HepG2 (cell line): ENCODE data around the gene STX4. TPM values are rescaled to one million over a fixed set of nuclear protein-coding genes. Genes with fewer than 3 reads are reported as not detected.

Experiments
- ATF1 ChIP-seq: IDR thresholded peaks from 2 replicates; pipeline ENCODE4 v1.6.1; 2016; ENCODE audit warnings: mild to moderate bottlenecking, control low read depth
- CEBPG ChIP-seq: IDR thresholded peaks from 2 replicates; pipeline ENCODE4 v1.6.1; 2016
- DR1 ChIP-seq: sonication (generic); formaldehyde crosslinking; IDR thresholded peaks from 2 replicates; pipeline ENCODE4 v1.8.0; 2021; ENCODE audit warnings: mild to moderate bottlenecking, missing genetic modification reagents, inconsistent platforms
- FLYWCH1 ChIP-seq: sonication (generic); formaldehyde crosslinking; IDR thresholded peaks from 2 replicates; pipeline ENCODE4 v1.8.1; 2023; ENCODE audit warnings: mild to moderate bottlenecking, missing genetic modification reagents
- GATAD1 ChIP-seq: IDR thresholded peaks from 2 replicates; pipeline ENCODE4 v1.6.1; 2016; ENCODE audit warnings: missing genetic modification reagents, missing compliant biosample characterization
- HNRNPUL1 ChIP-seq: fragments of 200-400 bp; formaldehyde crosslinking; IDR thresholded peaks from 2 replicates; pipeline ENCODE4 v1.6.1; 2017; ENCODE audit warnings: low read depth, mild to moderate bottlenecking, low read length, moderate library complexity
- NFE2L2 ChIP-seq: fragments of 150-350 bp; IDR thresholded peaks from 2 replicates; pipeline ENCODE4 v1.6.1; 2014; ENCODE audit warnings: low read length
- NFKB2 ChIP-seq: sonication (generic); formaldehyde crosslinking; IDR thresholded peaks from 2 replicates; pipeline ENCODE4 v1.4.0; 2020; ENCODE audit warnings: missing genetic modification reagents, borderline replicate concordance
- SIN3A ChIP-seq: IDR thresholded peaks from 2 replicates; pipeline ENCODE4 v1.6.1; 2011; ENCODE audit warnings: low read depth, mild to moderate bottlenecking, control low read depth, low read length, borderline replicate concordance
- TP53 ChIP-seq: sonication (generic); formaldehyde crosslinking; conservative IDR thresholded peaks from 2 replicates; pipeline ENCODE4 v1.4.0; 2020; ENCODE audit warnings: missing genetic modification reagents
- ZNF205 ChIP-seq: IDR thresholded peaks from 2 replicates; pipeline ENCODE4 v1.6.1; 2018; ENCODE audit warnings: missing biosample characterization, missing genetic modification reagents
- ZSCAN12 ChIP-seq: sonication (generic); formaldehyde crosslinking; IDR thresholded peaks from 2 replicates; pipeline ENCODE4 v1.9.0; 2021; ENCODE audit warnings: mild to moderate bottlenecking, missing genetic modification reagents
- polyA plus RNA-seq, 8 experiments: library from polyadenylated mRNA; depleted of rRNA in 3 of 8; stranded (reverse) in 7 of 8; unstranded in 1 of 8; fragments of >200 nt; fragmentation: Illumina TruSeq in 4 of 8; extraction: Trizol in 4 of 8; gene quantifications; 2 replicates each; pipeline versions ENCODE4 v1.2.1 to v1.2.3, GENCODE V29; 2011 to 2016; ENCODE audit warnings: low read depth in 4 of 8, missing spikeins in 1 of 8, mixed read lengths in 1 of 8; ENCODE audit not compliant: insufficient read depth in 1 of 8
- total RNA-seq, 5 experiments: library from RNA; depleted of rRNA; stranded (reverse); fragments of >200 nt; fragmentation: Illumina TruSeq; extraction: Trizol; gene quantifications; 2 replicates each; pipeline ENCODE4 v1.2.3, GENCODE V29; 2016; ENCODE audit warnings: low read depth in 1 of 5
- TF ChIP-seq, protein P1 (sequence below): sonication (generic); formaldehyde crosslinking; conservative IDR thresholded peaks from 2 replicates; pipeline ENCODE4 v1.8.0; 2022; ENCODE audit warnings: low read depth, missing genetic modification reagents
- TF ChIP-seq, protein P2 (sequence below): sonication (generic); formaldehyde crosslinking; IDR thresholded peaks from 2 replicates; pipeline ENCODE4 v1.5.1; 2020; ENCODE audit warnings: mild to moderate bottlenecking, missing genetic modification reagents, moderate library complexity
- TF ChIP-seq, protein P3 (sequence below): sonication (generic); formaldehyde crosslinking; IDR thresholded peaks from 2 replicates; pipeline ENCODE4 v1.5.1; 2020; ENCODE audit warnings: mild to moderate bottlenecking, missing genetic modification reagents, borderline replicate concordance
- TF ChIP-seq, protein P4 (sequence below): sonication (generic); formaldehyde crosslinking; IDR thresholded peaks from 2 replicates; pipeline ENCODE4 v1.4.0; 2020; ENCODE audit warnings: missing genetic modification reagents, mild to moderate bottlenecking, borderline replicate concordance
- TF ChIP-seq, protein P5 (sequence below): sonication (generic); formaldehyde crosslinking; conservative IDR thresholded peaks from 2 replicates; pipeline ENCODE4 v1.4.0; 2020; ENCODE audit warnings: missing genetic modification reagents

STX4 gene
- total and polyA plus RNA-seq, 2 of the 13 experiments (the other 11 are each of a cell fraction or from before 2014, with no cell fraction given), result 29.2 to 34.6 TPM

DNA sequence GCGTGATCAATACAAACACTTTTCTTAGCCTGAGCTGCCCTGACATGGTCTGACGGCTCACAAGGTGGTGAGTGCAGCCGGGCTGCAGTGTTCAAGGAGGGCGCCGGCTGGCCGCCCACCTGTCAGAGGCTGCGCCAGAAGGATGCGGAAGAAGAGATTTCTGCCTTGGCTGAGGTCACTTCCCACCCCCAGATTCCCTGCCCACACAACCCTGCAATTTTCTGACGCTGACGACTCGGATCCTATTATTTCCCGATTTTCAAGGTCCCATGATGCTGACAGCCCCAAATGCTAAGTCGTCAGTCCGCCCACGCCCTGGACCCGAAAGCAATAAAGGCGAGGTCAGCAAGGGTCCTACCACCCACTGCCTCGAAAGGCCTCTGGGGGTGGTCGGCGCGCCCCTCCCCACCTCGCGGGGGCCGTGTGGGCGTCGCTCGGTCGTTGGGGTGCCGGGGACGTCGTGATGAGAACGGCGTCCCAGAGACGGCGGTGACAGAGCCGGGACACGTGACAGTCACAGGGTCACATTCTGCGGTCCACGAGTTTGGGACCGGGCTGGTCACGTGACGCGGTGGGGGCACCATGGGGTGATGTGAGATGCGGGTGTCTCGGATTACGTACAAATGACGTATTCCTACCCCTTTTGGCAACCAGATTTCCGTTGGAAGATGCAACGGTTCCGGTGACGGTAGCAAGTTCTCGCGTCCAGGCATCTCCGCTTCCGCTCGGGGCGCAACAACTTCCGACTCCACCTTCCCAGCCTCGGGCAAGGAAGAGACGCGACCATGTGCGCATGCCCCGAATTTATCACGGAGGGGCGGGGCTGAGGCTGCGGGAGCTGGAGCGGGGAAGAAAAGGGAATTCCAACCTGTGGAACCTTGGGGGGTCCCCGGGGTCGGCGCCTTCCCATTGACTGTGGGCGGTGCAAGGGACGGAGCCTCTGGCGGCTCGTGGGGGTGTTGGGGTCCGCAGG, at the start of gene STX4 (continued):
- TF ChIP-seq, protein P1, sequence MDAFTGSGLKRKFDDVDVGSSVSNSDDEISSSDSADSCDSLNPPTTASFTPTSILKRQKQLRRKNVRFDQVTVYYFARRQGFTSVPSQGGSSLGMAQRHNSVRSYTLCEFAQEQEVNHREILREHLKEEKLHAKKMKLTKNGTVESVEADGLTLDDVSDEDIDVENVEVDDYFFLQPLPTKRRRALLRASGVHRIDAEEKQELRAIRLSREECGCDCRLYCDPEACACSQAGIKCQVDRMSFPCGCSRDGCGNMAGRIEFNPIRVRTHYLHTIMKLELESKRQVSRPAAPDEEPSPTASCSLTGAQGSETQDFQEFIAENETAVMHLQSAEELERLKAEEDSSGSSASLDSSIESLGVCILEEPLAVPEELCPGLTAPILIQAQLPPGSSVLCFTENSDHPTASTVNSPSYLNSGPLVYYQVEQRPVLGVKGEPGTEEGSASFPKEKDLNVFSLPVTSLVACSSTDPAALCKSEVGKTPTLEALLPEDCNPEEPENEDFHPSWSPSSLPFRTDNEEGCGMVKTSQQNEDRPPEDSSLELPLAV (CRISPR knock-in tag), result no peak
- TF ChIP-seq, protein P2, sequence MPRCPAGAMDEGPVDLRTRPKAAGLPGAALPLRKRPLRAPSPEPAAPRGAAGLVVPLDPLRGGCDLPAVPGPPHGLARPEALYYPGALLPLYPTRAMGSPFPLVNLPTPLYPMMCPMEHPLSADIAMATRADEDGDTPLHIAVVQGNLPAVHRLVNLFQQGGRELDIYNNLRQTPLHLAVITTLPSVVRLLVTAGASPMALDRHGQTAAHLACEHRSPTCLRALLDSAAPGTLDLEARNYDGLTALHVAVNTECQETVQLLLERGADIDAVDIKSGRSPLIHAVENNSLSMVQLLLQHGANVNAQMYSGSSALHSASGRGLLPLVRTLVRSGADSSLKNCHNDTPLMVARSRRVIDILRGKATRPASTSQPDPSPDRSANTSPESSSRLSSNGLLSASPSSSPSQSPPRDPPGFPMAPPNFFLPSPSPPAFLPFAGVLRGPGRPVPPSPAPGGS, result peak; percentile 90; the same call in 1 of the 2 replicates
- TF ChIP-seq GATAD1 (CRISPR knock-in tag) (peak; percentile 91), CEBPG (CRISPR knock-in tag) (no peak; the same call in 1 of the 2 replicates), NFE2L2 (no peak), FLYWCH1 (CRISPR knock-in tag) (no peak), ZSCAN12 (no peak), ATF1 (peak; percentile 97), HNRNPUL1 (no peak), NFKB2 (CRISPR knock-in tag) (peak; percentile 85), ZNF205 (CRISPR knock-in tag) (peak; percentile 78), DR1 (CRISPR knock-in tag) (no peak), TP53 (CRISPR knock-in tag) (no peak), SIN3A (peak; percentile 56; the same call in 1 of the 2 replicates)
- TF ChIP-seq, protein P3, sequence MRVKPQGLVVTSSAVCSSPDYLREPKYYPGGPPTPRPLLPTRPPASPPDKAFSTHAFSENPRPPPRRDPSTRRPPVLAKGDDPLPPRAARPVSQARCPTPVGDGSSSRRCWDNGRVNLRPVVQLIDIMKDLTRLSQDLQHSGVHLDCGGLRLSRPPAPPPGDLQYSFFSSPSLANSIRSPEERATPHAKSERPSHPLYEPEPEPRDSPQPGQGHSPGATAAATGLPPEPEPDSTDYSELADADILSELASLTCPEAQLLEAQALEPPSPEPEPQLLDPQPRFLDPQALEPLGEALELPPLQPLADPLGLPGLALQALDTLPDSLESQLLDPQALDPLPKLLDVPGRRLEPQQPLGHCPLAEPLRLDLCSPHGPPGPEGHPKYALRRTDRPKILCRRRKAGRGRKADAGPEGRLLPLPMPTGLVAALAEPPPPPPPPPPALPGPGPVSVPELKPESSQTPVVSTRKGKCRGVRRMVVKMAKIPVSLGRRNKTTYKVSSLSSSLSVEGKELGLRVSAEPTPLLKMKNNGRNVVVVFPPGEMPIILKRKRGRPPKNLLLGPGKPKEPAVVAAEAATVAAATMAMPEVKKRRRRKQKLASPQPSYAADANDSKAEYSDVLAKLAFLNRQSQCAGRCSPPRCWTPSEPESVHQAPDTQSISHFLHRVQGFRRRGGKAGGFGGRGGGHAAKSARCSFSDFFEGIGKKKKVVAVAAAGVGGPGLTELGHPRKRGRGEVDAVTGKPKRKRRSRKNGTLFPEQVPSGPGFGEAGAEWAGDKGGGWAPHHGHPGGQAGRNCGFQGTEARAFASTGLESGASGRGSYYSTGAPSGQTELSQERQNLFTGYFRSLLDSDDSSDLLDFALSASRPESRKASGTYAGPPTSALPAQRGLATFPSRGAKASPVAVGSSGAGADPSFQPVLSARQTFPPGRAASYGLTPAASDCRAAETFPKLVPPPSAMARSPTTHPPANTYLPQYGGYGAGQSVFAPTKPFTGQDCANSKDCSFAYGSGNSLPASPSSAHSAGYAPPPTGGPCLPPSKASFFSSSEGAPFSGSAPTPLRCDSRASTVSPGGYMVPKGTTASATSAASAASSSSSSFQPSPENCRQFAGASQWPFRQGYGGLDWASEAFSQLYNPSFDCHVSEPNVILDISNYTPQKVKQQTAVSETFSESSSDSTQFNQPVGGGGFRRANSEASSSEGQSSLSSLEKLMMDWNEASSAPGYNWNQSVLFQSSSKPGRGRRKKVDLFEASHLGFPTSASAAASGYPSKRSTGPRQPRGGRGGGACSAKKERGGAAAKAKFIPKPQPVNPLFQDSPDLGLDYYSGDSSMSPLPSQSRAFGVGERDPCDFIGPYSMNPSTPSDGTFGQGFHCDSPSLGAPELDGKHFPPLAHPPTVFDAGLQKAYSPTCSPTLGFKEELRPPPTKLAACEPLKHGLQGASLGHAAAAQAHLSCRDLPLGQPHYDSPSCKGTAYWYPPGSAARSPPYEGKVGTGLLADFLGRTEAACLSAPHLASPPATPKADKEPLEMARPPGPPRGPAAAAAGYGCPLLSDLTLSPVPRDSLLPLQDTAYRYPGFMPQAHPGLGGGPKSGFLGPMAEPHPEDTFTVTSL, result no peak
- TF ChIP-seq, protein P4, sequence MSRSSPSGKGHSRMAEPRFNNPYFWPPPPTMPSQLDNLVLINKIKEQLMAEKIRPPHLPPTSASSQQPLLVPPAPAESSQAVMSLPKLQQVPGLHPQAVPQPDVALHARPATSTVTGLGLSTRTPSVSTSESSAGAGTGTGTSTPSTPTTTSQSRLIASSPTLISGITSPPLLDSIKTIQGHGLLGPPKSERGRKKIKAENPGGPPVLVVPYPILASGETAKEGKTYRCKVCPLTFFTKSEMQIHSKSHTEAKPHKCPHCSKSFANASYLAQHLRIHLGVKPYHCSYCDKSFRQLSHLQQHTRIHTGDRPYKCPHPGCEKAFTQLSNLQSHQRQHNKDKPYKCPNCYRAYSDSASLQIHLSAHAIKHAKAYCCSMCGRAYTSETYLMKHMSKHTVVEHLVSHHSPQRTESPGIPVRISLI (CRISPR knock-in tag), result no peak; the same call in 1 of the 2 replicates
- TF ChIP-seq, protein P5, sequence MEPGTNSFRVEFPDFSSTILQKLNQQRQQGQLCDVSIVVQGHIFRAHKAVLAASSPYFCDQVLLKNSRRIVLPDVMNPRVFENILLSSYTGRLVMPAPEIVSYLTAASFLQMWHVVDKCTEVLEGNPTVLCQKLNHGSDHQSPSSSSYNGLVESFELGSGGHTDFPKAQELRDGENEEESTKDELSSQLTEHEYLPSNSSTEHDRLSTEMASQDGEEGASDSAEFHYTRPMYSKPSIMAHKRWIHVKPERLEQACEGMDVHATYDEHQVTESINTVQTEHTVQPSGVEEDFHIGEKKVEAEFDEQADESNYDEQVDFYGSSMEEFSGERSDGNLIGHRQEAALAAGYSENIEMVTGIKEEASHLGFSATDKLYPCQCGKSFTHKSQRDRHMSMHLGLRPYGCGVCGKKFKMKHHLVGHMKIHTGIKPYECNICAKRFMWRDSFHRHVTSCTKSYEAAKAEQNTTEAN (CRISPR knock-in tag), result no peak
